ENCODE data around the gene SIAH3. TPM values are rescaled to one million over a fixed set of nuclear protein-coding genes. Genes with fewer than 3 reads are reported as not detected.

Gene SIAH3
- total and polyA plus RNA-seq, 3 donors from 2014 or later = 0.19 to 0.47 (median 0.36) TPM

DNA sequence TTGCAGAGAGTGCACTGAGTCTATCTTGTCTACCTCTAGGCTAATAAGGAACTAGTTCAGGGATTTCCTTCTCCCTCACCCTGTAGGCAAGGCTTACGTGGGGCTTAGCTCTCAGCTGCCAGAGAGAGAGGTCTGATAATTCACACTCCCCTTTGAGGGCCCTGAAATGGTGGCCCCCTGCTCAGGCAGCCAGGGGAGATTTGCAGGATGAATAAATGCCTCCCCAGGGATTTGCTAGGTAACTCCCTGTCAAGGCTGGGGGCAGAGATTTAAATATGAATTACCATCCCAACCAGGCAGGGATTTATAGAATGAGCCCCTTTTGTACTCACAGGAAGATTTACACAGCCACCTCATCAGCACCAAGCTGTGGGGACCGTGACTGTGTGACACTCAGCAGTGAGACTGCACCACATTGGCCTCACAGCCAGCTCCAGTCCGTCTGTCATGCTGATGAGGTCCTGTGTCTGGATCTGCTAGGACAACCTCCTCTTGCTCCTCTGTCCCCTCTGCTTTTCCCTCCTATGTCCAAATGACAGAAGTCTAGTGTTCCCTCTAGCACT, 76.1 kb downstream of the SIAH3 start:
- intact Hi-C loops (cut with DNase I; ENCODE audit: low total_unique reads) = no loop called here
- Histone ChIP-seq H3K27ac (no peak overlapping the region), H3K36me3 (ENCODE audit: low read depth, missing control alignments) (no peaks in the 10 kb centered on the region), H3K4me3 (no peak overlapping the region), H3K9me3 (no peaks in the 10 kb centered on the region), H3K27me3 (no peaks in the 10 kb centered on the region), H3K4me1 (no peaks in the 10 kb centered on the region)
- no peak for TF ChIP-seq CTCF (IDR thresholded peaks at IDR 0.05)
- TF ChIP-seq POLR2A (IDR thresholded peaks at IDR 0.05) = no peak
- DNase-seq = no peak
- 74 to 82% methylated on average over 3 of the region's 3 CpGs for WGBS, 2 donors

DNA sequence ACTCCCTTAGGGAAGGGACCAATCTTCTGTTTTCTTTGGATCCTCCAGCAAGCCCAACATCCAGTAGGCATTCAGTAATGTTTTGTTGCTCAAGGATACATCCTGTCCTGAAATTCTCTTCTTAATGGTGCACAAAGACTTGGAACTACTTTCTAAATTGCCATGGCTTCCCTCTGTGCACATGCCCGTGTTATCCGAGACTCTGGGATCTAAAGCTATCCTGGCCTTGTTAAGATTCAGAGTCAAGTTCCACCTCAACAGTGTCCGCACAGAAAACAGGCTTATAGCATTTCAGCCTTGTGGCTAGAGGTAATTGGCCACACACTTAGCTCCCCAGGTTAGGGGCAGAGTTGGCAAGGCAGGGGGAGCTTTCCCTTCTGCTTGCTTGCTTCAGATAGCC, 77.6 kb downstream of the SIAH3 start:
- Histone ChIP-seq H3K4me3 (no peak overlapping the region), H3K27ac (no peak overlapping the region), H3K27me3 (no peaks in the 10 kb centered on the region), H3K4me1 (no peaks in the 10 kb centered on the region), H3K9me3 (no peaks in the 10 kb centered on the region), H3K36me3 (ENCODE audit: low read depth, missing control alignments) (no peaks in the 10 kb centered on the region)
- 94 to 96% methylated on average over 3 of the region's 3 CpGs for WGBS, 2 donors
- DNase-seq = no peak
- intact Hi-C loops (cut with DNase I; ENCODE audit: low total_unique reads) = no loop called here
- TF ChIP-seq CTCF (IDR thresholded peaks at IDR 0.05) (no peak), POLR2A (IDR thresholded peaks at IDR 0.05) (no peak)

DNA sequence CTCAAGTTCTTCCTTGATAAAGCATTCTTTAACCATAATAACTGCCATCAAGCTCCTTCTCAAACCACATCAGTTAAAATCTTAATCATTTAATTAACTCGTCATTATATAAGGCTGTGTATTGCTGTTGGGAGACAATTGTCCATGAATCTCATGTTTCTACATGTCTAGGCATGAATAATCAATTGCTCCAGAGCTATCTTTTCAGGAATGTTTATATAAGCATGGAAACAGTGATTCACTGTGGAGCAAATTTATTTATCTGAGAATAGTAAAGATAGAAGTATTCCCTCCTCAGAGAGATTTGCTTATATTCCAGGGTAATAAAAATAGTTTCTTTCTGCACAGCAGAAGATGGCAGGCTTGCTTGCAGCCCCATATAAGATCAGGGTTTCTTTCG, 78.3 kb downstream of the SIAH3 start:
- intact Hi-C loops (cut with DNase I; ENCODE audit: low total_unique reads) = no loop called here
- Histone ChIP-seq H3K4me3 (no peak overlapping the region), H3K27ac (no peak overlapping the region), H3K36me3 (ENCODE audit: low read depth, missing control alignments) (no peaks in the 10 kb centered on the region), H3K9me3 (no peaks in the 10 kb centered on the region), H3K4me1 (no peaks in the 10 kb centered on the region), H3K27me3 (no peaks in the 10 kb centered on the region)
- TF ChIP-seq CTCF (IDR thresholded peaks at IDR 0.05) (no peak), POLR2A (IDR thresholded peaks at IDR 0.05) (no peak)
- WGBS, 2 donors = 60 to 66% methylated on average over 2 of the region's 2 CpGs
- DNase-seq = no peak

DNA sequence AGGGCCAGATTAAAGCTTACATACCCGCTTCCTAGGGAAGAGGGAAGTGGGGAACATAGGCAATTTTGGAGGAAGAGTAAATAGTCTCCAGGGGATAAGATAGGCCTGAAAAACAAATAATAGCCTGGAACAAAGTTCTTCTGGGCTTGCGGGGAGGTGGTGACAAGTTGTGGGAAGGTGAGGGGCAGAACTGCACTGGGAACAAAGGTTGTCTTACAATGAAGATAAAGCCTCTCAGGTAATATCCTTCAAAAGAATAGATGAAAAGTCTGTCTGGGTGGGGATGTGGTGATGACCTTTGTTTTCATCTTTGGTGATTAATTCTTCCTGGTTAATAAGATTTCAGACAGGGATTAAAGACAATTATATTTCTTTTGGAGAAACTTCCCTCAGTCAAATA, 80.7 kb downstream of the SIAH3 start:
- Histone ChIP-seq H3K9me3 (no peaks in the 10 kb centered on the region), H3K27ac (no peak overlapping the region), H3K4me3 (no peak overlapping the region), H3K4me1 (no peaks in the 10 kb centered on the region), H3K27me3 (no peaks in the 10 kb centered on the region), H3K36me3 (ENCODE audit: low read depth, missing control alignments) (no peaks in the 10 kb centered on the region)
- DNase-seq = no peak
- WGBS, 2 donors = 90 to 100% methylated on average over 2 of the region's 2 CpGs
- intact Hi-C loops (cut with DNase I; ENCODE audit: low total_unique reads) = no loop called here
- TF ChIP-seq CTCF (IDR thresholded peaks at IDR 0.05) = no peak
- TF ChIP-seq POLR2A (IDR thresholded peaks at IDR 0.05) = no peak
